ENCODE measurements around the gene TPRX1. TPM values are rescaled to one million over a fixed set of nuclear protein-coding genes. Genes with fewer than 3 reads are reported as not detected.

The TPRX1 gene
- total and polyA plus RNA-seq, 2 experiments from 2014 or later, result not detected

DNA sequence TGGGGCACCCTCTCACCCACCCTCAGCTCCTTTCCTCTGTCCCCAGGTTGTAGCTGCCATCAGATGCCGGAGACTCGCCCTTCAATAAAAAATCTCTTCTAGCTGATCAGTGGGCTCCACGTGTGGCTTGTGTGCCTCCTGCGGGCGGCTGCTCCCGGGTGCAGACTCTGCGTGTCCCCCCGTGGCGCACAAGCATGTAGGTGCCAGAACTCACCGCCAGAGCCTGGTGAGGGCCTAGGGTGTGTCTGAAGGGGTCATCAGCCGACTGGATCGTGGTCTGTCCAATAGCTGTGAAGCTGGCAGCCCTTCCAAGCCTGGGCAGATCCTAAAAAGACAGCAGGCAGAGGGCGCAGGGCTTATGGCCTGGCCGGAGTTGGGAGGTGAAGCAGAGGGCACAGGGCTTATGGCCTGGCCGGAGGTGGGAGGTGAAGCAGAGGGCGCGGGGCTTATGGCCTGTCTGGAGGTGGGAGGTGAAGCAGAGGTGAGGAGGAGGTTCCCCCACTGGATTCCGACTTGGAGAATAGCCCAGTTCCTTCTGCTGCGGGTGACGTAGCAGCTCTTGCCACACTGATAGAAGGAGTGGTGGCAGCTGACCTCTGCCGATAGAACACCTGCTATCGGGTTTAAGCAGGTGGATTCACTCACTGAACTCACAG is 47.3 kb downstream of the TPRX1 start:
- no peaks in the 10 kb centered on the region for H3K27me3 ChIP-seq
- no peak overlapping the region for H3K4me3 ChIP-seq
- TF ChIP-seq, protein P1, sequence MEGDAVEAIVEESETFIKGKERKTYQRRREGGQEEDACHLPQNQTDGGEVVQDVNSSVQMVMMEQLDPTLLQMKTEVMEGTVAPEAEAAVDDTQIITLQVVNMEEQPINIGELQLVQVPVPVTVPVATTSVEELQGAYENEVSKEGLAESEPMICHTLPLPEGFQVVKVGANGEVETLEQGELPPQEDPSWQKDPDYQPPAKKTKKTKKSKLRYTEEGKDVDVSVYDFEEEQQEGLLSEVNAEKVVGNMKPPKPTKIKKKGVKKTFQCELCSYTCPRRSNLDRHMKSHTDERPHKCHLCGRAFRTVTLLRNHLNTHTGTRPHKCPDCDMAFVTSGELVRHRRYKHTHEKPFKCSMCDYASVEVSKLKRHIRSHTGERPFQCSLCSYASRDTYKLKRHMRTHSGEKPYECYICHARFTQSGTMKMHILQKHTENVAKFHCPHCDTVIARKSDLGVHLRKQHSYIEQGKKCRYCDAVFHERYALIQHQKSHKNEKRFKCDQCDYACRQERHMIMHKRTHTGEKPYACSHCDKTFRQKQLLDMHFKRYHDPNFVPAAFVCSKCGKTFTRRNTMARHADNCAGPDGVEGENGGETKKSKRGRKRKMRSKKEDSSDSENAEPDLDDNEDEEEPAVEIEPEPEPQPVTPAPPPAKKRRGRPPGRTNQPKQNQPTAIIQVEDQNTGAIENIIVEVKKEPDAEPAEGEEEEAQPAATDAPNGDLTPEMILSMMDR (IDR thresholded peaks at IDR 0.05; ENCODE audit: low read depth, low read length), result no peak
- DNase-seq (ENCODE audit: low read depth in 1 of 2, low spot score in 1 of 2), result no peak
- H3K4me1 ChIP-seq (ENCODE audit: low read depth), result no peaks in the 10 kb centered on the region
- no peaks in the 10 kb centered on the region for H3K9me3 ChIP-seq (ENCODE audit: low read depth)
- no peak overlapping the region for H3K27ac ChIP-seq
- H3K36me3 ChIP-seq, result peaks cover 37% of the 10 kb centered on the region

- Histone ChIP-seq H3K4me3 (no peak overlapping the region), H3K27ac (no peak overlapping the region), H3K27me3 (no peaks in the 10 kb centered on the region), H3K9me3 (ENCODE audit: low read depth) (no peaks in the 10 kb centered on the region), H3K4me1 (ENCODE audit: low read depth) (no peaks in the 10 kb centered on the region), H3K36me3 (peaks cover 38% of the 10 kb centered on the region)
- DNase-seq (ENCODE audit: low read depth in 1 of 2, low spot score in 1 of 2), result no peak
- TF ChIP-seq, protein P1 (IDR thresholded peaks at IDR 0.05; ENCODE audit: low read depth, low read length), result no peak
These were observed 47.8 kb downstream of the TPRX1 start for GRCh38 chr19:47756627-47756929.

DNA sequence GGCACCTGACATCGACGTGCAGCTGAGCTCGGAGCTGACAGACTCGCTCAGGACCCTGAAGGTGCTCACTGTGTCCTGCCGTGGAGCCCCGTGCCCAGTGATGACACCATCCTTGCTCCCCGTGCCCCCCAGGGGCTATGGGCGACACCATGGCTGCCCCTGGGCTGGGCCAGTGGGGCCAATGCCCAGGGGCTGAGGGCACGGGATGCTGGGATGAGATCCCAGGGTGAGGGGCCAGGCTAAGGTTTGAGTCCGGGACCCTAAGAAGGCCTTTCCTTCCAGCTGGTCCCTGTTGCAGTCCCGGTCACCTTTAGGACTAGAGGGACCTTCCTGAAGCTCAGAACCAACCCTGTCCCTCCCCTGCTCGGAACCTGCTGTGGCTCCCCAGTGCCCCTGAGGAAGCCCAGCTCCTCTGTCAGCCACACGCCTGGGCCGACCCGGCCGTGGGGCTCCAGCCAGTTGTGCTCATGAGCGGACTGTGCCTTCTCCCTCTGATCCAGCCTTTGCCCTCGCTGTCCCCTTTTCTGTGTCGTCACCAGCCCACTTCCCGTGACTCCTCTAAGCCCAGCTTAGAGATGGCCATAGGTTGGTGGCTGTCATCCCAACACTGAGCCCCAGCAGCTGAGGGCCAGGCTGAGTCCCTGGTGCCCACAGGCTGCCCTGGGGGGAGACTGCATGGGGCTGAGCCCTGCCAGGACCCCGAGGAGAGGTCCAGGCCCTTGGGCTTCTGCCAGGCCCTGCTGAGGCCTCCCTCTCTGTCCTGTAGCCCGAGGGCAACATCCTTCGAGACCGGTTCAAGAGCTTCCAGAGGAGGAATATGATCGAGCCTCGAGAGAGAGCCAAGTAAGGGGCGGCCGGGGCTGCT is 48.4 kb downstream of the TPRX1 start:
- Histone ChIP-seq H3K36me3 (peaks cover 44% of the 10 kb centered on the region), H3K4me3 (no peak overlapping the region), H3K9me3 (ENCODE audit: low read depth) (no peaks in the 10 kb centered on the region), H3K27me3 (no peaks in the 10 kb centered on the region), H3K4me1 (ENCODE audit: low read depth) (no peaks in the 10 kb centered on the region), H3K27ac (no peak overlapping the region)
- TF ChIP-seq, protein P1 (IDR thresholded peaks at IDR 0.05; ENCODE audit: low read depth, low read length), result no peak
- DNase-seq (ENCODE audit: low read depth in 1 of 2, low spot score in 1 of 2), result no peak

GRCh38 chr19:47755065-47755761 is 49.1 kb downstream of the TPRX1 start:
- H3K36me3 ChIP-seq, result peaks cover 46% of the 10 kb centered on the region

More at GRCh38 chr19:47755065-47755761, 49.1 kb downstream of the TPRX1 start:
- H3K27ac ChIP-seq, result no peak overlapping the region
- H3K4me1 ChIP-seq (ENCODE audit: low read depth), result no peaks in the 10 kb centered on the region
- no peak for DNase-seq (ENCODE audit: low read depth in 1 of 2, low spot score in 1 of 2)
- H3K4me3 ChIP-seq, result no peak overlapping the region
- H3K9me3 ChIP-seq (ENCODE audit: low read depth), result no peaks in the 10 kb centered on the region
- no peaks in the 10 kb centered on the region for H3K27me3 ChIP-seq
- TF ChIP-seq, protein P1 (IDR thresholded peaks at IDR 0.05; ENCODE audit: low read depth, low read length), result no peak
